Testis (tissue), 2 donors: ENCODE measurements around the gene EFNB2.

Experiments
- POLR2A ChIP-seq: fragments of 450-650 bp; IDR thresholded peaks from one replicate; pipeline ENCODE4 v1.6.1; 2017; ENCODE audit warnings: antibody characterized with exemption, mild to moderate bottlenecking, moderate library complexity
- TF ChIP-seq, protein P1 (sequence below), 3 experiments: fragments of 450-650 bp in 2 of 3; fragments of 200-600 bp in 1 of 3; sonication (generic) in 1 of 3; IDR thresholded peaks; one replicate each; pipeline ENCODE4 v1.5.1; 2016 to 2019; ENCODE audit warnings: antibody characterized with exemption in 3 of 3, mild to moderate bottlenecking in 2 of 3, moderate library complexity in 1 of 3

GRCh38 chr13:106555631-106556328 lies 20.3 kb upstream of the EFNB2 start:
- TF ChIP-seq, protein P1, sequence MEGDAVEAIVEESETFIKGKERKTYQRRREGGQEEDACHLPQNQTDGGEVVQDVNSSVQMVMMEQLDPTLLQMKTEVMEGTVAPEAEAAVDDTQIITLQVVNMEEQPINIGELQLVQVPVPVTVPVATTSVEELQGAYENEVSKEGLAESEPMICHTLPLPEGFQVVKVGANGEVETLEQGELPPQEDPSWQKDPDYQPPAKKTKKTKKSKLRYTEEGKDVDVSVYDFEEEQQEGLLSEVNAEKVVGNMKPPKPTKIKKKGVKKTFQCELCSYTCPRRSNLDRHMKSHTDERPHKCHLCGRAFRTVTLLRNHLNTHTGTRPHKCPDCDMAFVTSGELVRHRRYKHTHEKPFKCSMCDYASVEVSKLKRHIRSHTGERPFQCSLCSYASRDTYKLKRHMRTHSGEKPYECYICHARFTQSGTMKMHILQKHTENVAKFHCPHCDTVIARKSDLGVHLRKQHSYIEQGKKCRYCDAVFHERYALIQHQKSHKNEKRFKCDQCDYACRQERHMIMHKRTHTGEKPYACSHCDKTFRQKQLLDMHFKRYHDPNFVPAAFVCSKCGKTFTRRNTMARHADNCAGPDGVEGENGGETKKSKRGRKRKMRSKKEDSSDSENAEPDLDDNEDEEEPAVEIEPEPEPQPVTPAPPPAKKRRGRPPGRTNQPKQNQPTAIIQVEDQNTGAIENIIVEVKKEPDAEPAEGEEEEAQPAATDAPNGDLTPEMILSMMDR (IDR thresholded peaks at IDR 0.05): no peak
- no peak for TF ChIP-seq POLR2A
